ENCODE data around the gene GOLGA6L10. TPM values are rescaled to one million over a fixed set of nuclear protein-coding genes. Genes with fewer than 3 reads are reported as not detected.
"Not testable (repeated sequence)": the region's sequence is repeated elsewhere in the genome, so short reads cannot be mapped to it uniquely, and the experiment has no call there.

GOLGA6L10 gene
- total and polyA plus RNA-seq, 7 donors, result 0.39 to 0.91 (median 0.66) TPM

DNA sequence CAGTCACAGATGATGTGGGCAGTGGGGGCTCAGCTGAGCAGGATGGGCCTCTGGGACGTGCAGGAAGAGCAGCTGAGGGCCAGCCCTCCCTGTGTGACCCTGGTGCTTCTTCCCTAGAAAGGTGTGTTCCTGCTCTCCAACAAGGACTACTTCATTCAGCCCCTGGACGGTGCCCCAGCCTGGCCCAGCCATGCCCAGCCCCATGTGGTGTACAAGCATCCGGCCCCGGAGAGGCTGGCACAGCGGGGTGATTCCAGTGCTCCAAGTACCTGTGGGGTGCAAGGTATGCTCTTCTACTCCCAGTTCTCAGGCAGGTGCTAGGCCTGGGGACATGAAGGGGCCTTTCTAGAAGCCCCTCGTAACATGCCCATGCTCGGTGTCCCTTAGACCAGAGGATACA is 48.4 kb downstream of the GOLGA6L10 start:
- no peaks in the 10 kb centered on the region for H3K36me3 ChIP-seq (ENCODE audit: insufficient read depth in 1 of 2, low read depth in 1 of 2)
- TF ChIP-seq, protein P1, sequence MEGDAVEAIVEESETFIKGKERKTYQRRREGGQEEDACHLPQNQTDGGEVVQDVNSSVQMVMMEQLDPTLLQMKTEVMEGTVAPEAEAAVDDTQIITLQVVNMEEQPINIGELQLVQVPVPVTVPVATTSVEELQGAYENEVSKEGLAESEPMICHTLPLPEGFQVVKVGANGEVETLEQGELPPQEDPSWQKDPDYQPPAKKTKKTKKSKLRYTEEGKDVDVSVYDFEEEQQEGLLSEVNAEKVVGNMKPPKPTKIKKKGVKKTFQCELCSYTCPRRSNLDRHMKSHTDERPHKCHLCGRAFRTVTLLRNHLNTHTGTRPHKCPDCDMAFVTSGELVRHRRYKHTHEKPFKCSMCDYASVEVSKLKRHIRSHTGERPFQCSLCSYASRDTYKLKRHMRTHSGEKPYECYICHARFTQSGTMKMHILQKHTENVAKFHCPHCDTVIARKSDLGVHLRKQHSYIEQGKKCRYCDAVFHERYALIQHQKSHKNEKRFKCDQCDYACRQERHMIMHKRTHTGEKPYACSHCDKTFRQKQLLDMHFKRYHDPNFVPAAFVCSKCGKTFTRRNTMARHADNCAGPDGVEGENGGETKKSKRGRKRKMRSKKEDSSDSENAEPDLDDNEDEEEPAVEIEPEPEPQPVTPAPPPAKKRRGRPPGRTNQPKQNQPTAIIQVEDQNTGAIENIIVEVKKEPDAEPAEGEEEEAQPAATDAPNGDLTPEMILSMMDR (IDR thresholded peaks at IDR 0.05), result no peak
- no peak overlapping the region for H3K27ac ChIP-seq
- intact Hi-C loops (cut with DNase I), result no loop called here
- H3K9me3 ChIP-seq, result no peaks in the 10 kb centered on the region
- no peaks in the 10 kb centered on the region for H3K27me3 ChIP-seq (ENCODE audit: insufficient read depth in 3 of 3, low read length in 2 of 3)
- DNase-seq (no peak), ATAC-seq (no peak)
- no peak overlapping the region for H3K4me3 ChIP-seq
- WGBS, 3 donors, result 87 to 92% (median 87%) methylated on average over 7 of the region's 7 CpGs
- no peaks in the 10 kb centered on the region for H3K4me1 ChIP-seq

DNA sequence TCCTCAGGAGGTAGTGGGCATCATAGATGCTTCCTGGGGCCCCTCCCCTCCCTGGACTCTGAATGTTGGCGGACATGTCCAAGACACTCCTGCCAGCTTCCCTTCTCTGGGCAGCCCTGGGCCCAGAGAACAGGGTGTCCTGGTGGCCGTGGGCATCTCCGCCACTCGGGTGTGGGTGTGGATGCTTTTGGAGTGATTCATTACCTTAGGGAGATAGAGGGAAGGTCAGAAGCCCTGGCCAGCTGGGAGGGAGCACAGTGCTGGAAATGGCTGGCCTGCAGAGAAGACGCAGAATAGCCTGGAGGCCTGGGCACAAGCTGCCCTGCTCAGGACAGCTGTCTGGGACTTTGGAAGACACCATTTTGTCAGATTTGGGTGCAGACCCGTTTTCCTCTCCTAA is 48.9 kb downstream of the GOLGA6L10 start:
- DNase-seq; H3K27me3 ChIP-seq (ENCODE audit: insufficient read depth in 3 of 3, low read length in 2 of 3); H3K27ac ChIP-seq; H3K9me3 ChIP-seq; H3K4me1 ChIP-seq; H3K4me3 ChIP-seq; intact Hi-C loops (cut with DNase I); H3K36me3 ChIP-seq (ENCODE audit: insufficient read depth in 1 of 2, low read depth in 1 of 2): not testable (repeated sequence)
- WGBS, 3 donors, result 35 to 64% (median 43%) methylated on average over 5 to 6 of the region's 6 CpGs
- ATAC-seq, result peak; percentile 30 to 83 (median 58)

DNA sequence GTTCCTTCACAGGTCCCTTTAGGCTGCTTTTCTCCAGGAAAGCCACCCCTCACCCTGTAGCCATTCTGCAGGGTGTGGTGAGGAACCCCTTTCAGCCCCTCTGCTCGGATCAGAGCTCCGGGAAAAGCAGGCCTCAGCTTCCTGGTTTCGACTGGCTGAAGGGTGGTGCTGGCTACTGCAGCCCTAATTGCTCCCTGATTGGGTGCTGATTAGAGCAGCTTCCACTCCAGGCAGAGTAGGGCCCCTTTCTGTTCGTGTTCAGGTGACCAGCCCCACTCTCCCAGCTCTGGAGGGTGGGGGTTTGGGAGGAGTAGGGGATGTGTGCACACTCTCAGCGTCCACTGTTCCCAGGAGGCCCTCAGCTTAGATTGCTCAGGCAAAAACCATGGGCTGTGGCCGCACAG is 49.8 kb downstream of the GOLGA6L10 start:
- H3K4me1 ChIP-seq; ATAC-seq; H3K27ac ChIP-seq; intact Hi-C loops (cut with DNase I); H3K36me3 ChIP-seq (ENCODE audit: insufficient read depth in 1 of 2, low read depth in 1 of 2); H3K4me3 ChIP-seq; H3K9me3 ChIP-seq; DNase-seq; H3K27me3 ChIP-seq (ENCODE audit: insufficient read depth in 3 of 3, low read length in 2 of 3): not testable (repeated sequence)
- WGBS, 3 donors, result 76 to 80% (median 79%) methylated on average over 3 of the region's 6 CpGs

DNA sequence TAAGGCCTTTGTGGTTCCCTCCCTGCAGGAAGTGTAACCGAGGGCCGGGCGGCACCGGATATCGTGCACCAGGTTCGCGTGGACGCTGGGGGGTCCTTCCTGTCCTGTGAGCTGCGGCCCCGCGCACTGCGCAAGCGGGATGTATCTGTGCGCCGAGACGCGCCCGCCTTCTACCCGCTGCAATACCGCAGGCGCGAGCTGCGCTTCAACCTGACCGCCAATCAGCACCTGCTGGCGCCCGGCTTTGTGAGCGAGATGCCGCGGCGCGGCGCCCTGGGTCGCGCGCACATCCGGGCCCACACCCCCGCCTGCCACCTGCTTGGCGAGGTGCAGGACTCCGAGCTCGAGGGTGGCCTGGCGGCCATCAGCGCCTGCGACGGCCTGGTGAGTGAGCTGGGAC is 50.8 kb downstream of the GOLGA6L10 start:
- TF ChIP-seq, protein P1 (IDR thresholded peaks at IDR 0.05), result no peak
- intact Hi-C loops (cut with DNase I), result no loop called here
- no peaks in the 10 kb centered on the region for H3K36me3 ChIP-seq (ENCODE audit: insufficient read depth in 1 of 2, low read depth in 1 of 2)
- H3K4me1 ChIP-seq, result no peaks in the 10 kb centered on the region
- 31 to 37% (median 34%) methylated on average over 39 to 44 of the region's 44 CpGs for WGBS, 3 donors
- H3K27me3 ChIP-seq (ENCODE audit: insufficient read depth in 3 of 3, low read length in 2 of 3), result no peaks in the 10 kb centered on the region
- no peak overlapping the region for H3K27ac ChIP-seq
- H3K9me3 ChIP-seq, result no peaks in the 10 kb centered on the region
- DNase-seq (no peak), ATAC-seq (no peak)
- H3K4me3 ChIP-seq, result no peak overlapping the region

DNA sequence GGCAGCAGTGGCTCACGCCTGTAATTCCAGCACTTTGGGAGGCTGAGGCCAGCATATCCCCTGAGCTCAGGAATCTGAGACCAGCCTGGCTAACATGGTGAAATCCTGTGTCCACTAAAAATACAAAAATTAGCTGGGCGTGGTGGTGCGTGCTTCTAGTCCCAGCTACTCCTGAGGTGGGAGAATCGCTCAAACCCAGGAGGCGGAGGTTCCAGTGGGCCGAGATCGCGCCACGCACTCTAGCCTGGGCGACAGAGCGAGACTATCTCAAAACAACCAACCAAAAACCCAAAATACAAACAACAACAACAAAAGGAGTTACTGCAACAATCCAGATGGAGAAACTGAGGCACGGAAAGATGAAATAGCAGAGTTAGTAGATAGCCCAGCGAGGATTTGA is 51.2 kb downstream of the GOLGA6L10 start:
- WGBS, 3 donors, result 93 to 95% (median 93%) methylated on average over 13 of the region's 13 CpGs
- no peak for DNase-seq
- no peaks in the 10 kb centered on the region for H3K4me1 ChIP-seq

DNA sequence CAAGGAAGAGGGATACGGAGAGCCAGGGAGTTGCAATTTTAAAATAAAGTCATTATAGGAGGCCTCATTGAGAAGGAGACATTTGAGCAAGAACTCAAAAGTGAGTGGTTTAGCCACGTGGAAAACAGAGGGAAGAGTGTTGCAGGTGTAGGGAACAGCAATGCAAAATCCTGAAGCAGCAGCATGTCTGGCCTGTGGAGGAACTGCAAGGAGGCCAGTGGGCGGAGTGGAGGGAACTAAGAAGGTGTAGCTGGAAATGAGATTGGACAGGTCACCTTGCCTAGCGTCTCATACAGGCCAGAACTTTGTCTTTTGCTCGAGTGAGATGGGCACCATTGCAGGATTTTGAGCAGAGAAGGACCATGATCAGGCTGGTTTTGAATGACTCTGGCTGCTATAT is 51.7 kb downstream of the GOLGA6L10 start:
- H3K27ac ChIP-seq, result no peak overlapping the region
- no peak for DNase-seq
- no peak for ATAC-seq
- no peaks in the 10 kb centered on the region for H3K27me3 ChIP-seq (ENCODE audit: insufficient read depth in 3 of 3, low read length in 2 of 3)
- no peak overlapping the region for H3K4me3 ChIP-seq
- intact Hi-C loops (cut with DNase I), result no loop called here
- 90 to 99% (median 92%) methylated on average over 5 of the region's 5 CpGs for WGBS, 3 donors
- no peaks in the 10 kb centered on the region for H3K9me3 ChIP-seq
- no peaks in the 10 kb centered on the region for H3K36me3 ChIP-seq (ENCODE audit: insufficient read depth in 1 of 2, low read depth in 1 of 2)
- H3K4me1 ChIP-seq, result no peaks in the 10 kb centered on the region
- TF ChIP-seq, protein P1 (IDR thresholded peaks at IDR 0.05), result no peak

More for the DNA sequence above, 51.2 kb downstream of the GOLGA6L10 start:
- Histone ChIP-seq H3K27ac (no peak overlapping the region), H3K9me3 (no peaks in the 10 kb centered on the region), H3K4me3 (no peak overlapping the region), H3K27me3 (ENCODE audit: insufficient read depth in 3 of 3, low read length in 2 of 3) (no peaks in the 10 kb centered on the region), H3K36me3 (ENCODE audit: insufficient read depth in 1 of 2, low read depth in 1 of 2) (no peaks in the 10 kb centered on the region)
- intact Hi-C loops (cut with DNase I), result no loop called here
- TF ChIP-seq, protein P1 (IDR thresholded peaks at IDR 0.05), result no peak
- no peak for ATAC-seq

All from psoas muscle (tissue), 8 donors.